GM12872 (cell line): Measurements from ENCODE around the gene ST3GAL3.

Experiments used
- CTCF ChIP-seq: IDR thresholded peaks from 3 replicates; pipeline ENCODE4 v1.5.1; 2011; ENCODE audit warnings: low read depth, mild to moderate bottlenecking, low read length, moderate library complexity; ENCODE audit not compliant: insufficient read depth

ST3GAL3 gene, protein sequence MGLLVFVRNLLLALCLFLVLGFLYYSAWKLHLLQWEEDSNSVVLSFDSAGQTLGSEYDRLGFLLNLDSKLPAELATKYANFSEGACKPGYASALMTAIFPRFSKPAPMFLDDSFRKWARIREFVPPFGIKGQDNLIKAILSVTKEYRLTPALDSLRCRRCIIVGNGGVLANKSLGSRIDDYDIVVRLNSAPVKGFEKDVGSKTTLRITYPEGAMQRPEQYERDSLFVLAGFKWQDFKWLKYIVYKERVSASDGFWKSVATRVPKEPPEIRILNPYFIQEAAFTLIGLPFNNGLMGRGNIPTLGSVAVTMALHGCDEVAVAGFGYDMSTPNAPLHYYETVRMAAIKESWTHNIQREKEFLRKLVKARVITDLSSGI

GRCh38 chr1:43707190-43708001 is at the start of gene ST3GAL3:
ST3GAL3 (plus strand) TSS chr1:43707536; CDS start chr1:43736263, 28,727 bp downstream.
- no peak for TF ChIP-seq CTCF

DNA sequence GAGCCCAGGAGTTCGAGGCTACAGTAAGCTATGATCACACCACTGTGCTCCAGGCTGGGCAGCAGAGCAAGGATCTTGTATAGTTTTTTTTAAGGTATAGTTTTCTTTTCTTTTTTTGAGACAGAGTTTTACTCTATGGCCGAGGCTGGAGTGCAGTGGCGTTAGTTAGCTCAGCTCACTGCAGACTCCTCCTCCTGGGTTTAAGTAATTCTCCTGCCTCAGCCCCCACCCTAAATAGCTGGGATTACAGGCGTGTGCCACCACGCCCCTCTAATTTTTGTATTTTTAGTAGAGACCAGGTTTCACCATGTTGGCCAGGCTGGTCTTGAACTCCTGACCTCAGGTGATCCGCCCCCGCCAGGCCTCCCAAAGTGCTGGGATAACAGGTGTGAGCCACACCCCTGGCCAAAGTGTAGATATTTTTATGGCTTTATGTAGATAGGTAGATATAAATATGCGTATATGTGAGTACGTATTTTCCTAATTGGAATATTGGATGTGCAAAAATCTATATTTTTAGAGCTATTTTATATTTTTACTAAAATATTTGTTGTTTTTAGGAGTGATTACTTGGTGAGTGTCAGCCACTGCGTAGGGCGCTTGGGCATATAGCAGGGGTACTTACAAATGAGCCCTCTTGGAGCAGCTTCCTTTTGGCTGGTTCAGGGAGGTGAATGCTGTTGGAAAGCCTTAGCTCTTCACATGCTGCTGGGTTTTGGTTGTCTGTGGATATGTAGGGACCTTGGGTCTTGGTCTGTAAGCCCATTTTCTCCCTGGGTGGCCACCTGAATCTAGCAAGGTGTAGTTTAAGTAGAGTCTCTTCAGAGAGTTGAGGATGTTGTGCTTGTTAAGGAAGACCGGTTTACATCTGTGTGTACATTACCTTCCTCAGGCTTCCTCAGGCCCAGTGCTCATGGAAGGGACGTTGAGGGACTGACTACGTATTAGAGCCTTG is 47.8 kb upstream of the ST3GAL3 start:
- no peak for TF ChIP-seq CTCF

- no peak for TF ChIP-seq CTCF
These were observed 47.0 kb upstream of the ST3GAL3 start for GRCh38 chr1:43660355-43660754.

DNA sequence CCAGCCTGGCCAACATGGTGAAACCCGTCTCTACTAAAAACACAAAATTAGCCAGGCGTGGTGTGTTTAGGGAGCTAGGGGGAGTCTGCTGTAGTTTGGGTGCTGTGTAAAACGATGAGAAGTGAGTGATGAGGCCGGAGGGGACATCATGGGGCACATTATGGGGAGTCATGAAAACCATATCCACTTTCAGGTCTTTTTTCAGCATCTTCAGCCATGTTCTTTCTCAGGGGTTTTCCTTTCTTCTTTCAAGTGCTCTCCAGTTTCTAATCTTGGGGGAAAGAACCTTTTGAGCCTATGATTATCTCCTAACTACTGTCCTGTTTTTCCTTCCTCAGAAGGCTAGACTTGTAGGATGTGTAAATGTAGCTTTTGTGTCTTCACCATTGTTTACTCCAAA is 43.0 kb upstream of the ST3GAL3 start:
- TF ChIP-seq CTCF: no peak

- TF ChIP-seq CTCF: no peak
These were observed 40.7 kb upstream of the ST3GAL3 start for GRCh38 chr1:43666608-43667007.

DNA sequence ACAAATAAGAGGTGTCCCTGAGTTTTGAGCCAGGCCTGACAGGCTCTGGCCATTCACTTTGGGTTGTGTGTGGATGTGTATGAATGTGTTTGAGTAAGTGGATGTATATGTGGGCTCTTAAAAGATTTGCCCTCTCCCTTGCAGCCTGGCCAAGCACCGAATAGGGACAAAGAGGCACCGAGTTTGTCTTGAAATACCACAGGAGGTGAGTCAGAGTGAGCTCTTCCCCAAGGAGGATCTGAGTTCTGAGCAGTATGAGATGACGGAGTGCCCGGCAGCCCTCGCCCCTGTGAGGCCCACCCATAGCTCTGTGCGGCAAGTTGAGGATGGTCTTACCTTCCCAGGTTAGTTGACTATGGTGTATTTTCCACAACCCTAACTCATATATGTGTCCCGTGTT is 38.4 kb upstream of the ST3GAL3 start:
- TF ChIP-seq CTCF: no peak
